ENCODE results near the gene SIM2.

- TF ChIP-seq EP300 (IDR thresholded peaks at IDR 0.05) (no peak), POLR2A (IDR thresholded peaks at IDR 0.05; ENCODE audit: low read depth) (no peak), CTCF (IDR thresholded peaks at IDR 0.05) (no peak)
These were observed 44.1 kb upstream of the SIM2 start for GRCh38 chr21:36654796-36655325.
